Testis (tissue), 3 donors: ENCODE data around the gene ZNF423. TPM values are rescaled to one million over a fixed set of nuclear protein-coding genes. Genes with fewer than 3 reads are reported as not detected.

Source experiments
- DNase-seq: peaks from one replicate; pipeline ENCODE4 v3.0.0-alpha.2; 2019
- H3K27ac ChIP-seq, 2 donors: fragments of 200-600 bp; sonication (generic); one replicate each; pipeline ENCODE4 v1.5.1; 2019
- H3K27me3 ChIP-seq: fragments of 200-600 bp; sonication (generic); one replicate; pipeline ENCODE4 v1.5.1; 2019
- H3K36me3 ChIP-seq: fragments of 200-600 bp; sonication (generic); one replicate; pipeline ENCODE4 v1.5.1; 2017; ENCODE audit warnings: low read depth; ENCODE audit errors: missing control alignments
- H3K4me1 ChIP-seq: fragments of 200-600 bp; sonication (generic); one replicate; pipeline ENCODE4 v1.5.1; 2019
- H3K4me3 ChIP-seq, 2 donors: fragments of 200-600 bp; sonication (generic); one replicate each; pipeline ENCODE4 v1.5.1; 2017 to 2019
- H3K9me3 ChIP-seq: fragments of 200-600 bp; sonication (generic); one replicate; pipeline ENCODE4 v1.5.1; 2017
- CTCF ChIP-seq, 3 experiments: fragments of 450-650 bp in 2 of 3; fragments of 200-600 bp in 1 of 3; sonication (generic) in 1 of 3; IDR thresholded peaks; one replicate each; pipeline ENCODE4 v1.5.1; 2016 to 2019; ENCODE audit warnings: antibody characterized with exemption in 3 of 3, mild to moderate bottlenecking in 2 of 3, moderate library complexity in 1 of 3
- POLR2A ChIP-seq: fragments of 450-650 bp; IDR thresholded peaks from one replicate; pipeline ENCODE4 v1.6.1; 2017; ENCODE audit warnings: antibody characterized with exemption, mild to moderate bottlenecking, moderate library complexity
- WGBS, 2 donors: methylation state at CpG; one replicate each; pipeline ENCODE4 v1.1.5; 2018; 5-methylcytosine and 5-hydroxymethylcytosine counted together
- intact Hi-C: fragments of 100-400 bp; cut with DNase I; formaldehyde crosslinking; loops from one replicate; pipeline ENCODE4 v1.15.1; 2023; ENCODE audit warnings: low total_unique reads
- polyA plus RNA-seq: library from polyadenylated mRNA; stranded (reverse); fragments of 350-450 nt; fragmentation: Illumina TruSeq; extraction: RNeasy Lipid Tissue Mini Kit (QIAGEN cat#74804); gene quantifications from one replicate; pipeline ENCODE4 v1.2.3, GENCODE V29; 2014; ENCODE audit warnings: low read depth, low replicate concordance; ENCODE audit not compliant: insufficient read depth
- total RNA-seq, 2 donors: library from RNA; depleted of rRNA; stranded (reverse); fragments of >200 nt; gene quantifications; one replicate each; pipeline ENCODE4 v1.2.3, GENCODE V29; 2016

ZNF423 gene
- total and polyA plus RNA-seq, 3 donors from 2014 or later: 8.9 to 19.0 (median 12.1) TPM

- intact Hi-C loops: loop anchor here (10.0 kb wide), 1 partner anchor 325 kb away; no protein-coding TSS in a partner anchor
- no peaks in the 10 kb centered on the region for H3K27me3 ChIP-seq
- WGBS, 2 donors: 91 to 92% methylated on average over 6 of the region's 6 CpGs
- no peaks in the 10 kb centered on the region for H3K36me3 ChIP-seq
- H3K4me1 ChIP-seq: peaks cover 12% of the 10 kb centered on the region
- TF ChIP-seq POLR2A: no peak
- no peak for TF ChIP-seq CTCF (IDR thresholded peaks at IDR 0.05)
- no peak for DNase-seq
- H3K4me3 ChIP-seq: no peak overlapping the region
- no peak overlapping the region for H3K27ac ChIP-seq
- no peaks in the 10 kb centered on the region for H3K9me3 ChIP-seq
Observed at GRCh38 chr16:49869731-49870130, 13.8 kb upstream of the ZNF423 start.

- intact Hi-C loops: loop anchor here (10.0 kb wide), 1 partner anchor 327 kb away; no protein-coding TSS in a partner anchor
- Histone ChIP-seq H3K9me3 (no peaks in the 10 kb centered on the region), H3K4me3 (no peak overlapping the region), H3K27ac (no peak overlapping the region), H3K4me1 (peaks cover 12% of the 10 kb centered on the region), H3K27me3 (no peaks in the 10 kb centered on the region), H3K36me3 (no peaks in the 10 kb centered on the region)
- 87 to 93% methylated on average over 3 to 36 of the region's 38 CpGs for WGBS, 2 donors
- TF ChIP-seq CTCF (IDR thresholded peaks at IDR 0.05): no peak
- no peak for TF ChIP-seq POLR2A
- DNase-seq: no peak
Observed at GRCh38 chr16:49867796-49868668, 12.1 kb upstream of the ZNF423 start.

GRCh38 chr16:49867234-49867633, 11.3 kb upstream of the ZNF423 start:
- intact Hi-C loops: loop anchor here (10.0 kb wide), 1 partner anchor 328 kb away; no protein-coding TSS in a partner anchor
- Histone ChIP-seq H3K4me1 (peaks cover 12% of the 10 kb centered on the region), H3K36me3 (no peaks in the 10 kb centered on the region), H3K27me3 (no peaks in the 10 kb centered on the region), H3K27ac (no peak overlapping the region), H3K4me3 (no peak overlapping the region), H3K9me3 (no peaks in the 10 kb centered on the region)
- no peak for DNase-seq
- WGBS, 2 donors: 82 to 84% methylated on average over 2 of the region's 2 CpGs
- no peak for TF ChIP-seq POLR2A
- TF ChIP-seq CTCF (IDR thresholded peaks at IDR 0.05): no peak

GRCh38 chr16:49866595-49867071, 10.7 kb upstream of the ZNF423 start:
- intact Hi-C loops: loop anchor here (10.0 kb wide), 1 partner anchor 328 kb away; no protein-coding TSS in a partner anchor

More at GRCh38 chr16:49866595-49867071, 10.7 kb upstream of the ZNF423 start:
- Histone ChIP-seq H3K9me3 (no peaks in the 10 kb centered on the region), H3K36me3 (no peaks in the 10 kb centered on the region), H3K4me3 (no peak overlapping the region), H3K27me3 (no peaks in the 10 kb centered on the region), H3K4me1 (peaks cover 12% of the 10 kb centered on the region), H3K27ac (peak overlapping the region in 1 of 2 donors; percentile 56)
- TF ChIP-seq CTCF (IDR thresholded peaks at IDR 0.05) (no peak), POLR2A (no peak)
- DNase-seq: no peak
- WGBS, 2 donors: 54 to 65% methylated on average over 13 to 14 of the region's 14 CpGs
